ENCODE results near the gene LRIG1. TPM values are rescaled to one million over a fixed set of nuclear protein-coding genes. Genes with fewer than 3 reads are reported as not detected.

Gene LRIG1
- total RNA-seq, 2 donors from 2014 or later: 121 to 131 TPM

DNA sequence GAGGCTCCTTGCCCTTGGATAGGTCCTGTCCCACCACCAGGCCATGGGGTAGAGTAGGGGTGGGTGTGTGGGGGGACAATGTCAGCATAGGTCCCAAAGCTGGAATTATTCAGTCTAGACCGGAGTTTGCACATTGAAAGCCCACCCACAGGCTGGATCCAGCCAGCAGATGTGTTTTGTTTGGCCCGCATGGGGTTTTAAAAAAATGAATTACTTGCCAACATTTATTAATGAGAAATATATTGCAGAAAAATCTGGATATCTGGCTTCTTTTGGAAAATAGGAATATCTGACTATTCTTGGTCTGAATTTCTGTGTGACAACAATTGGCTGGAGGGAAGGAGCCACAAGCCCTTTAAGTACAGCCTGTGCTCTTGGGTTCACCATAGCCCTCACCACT lies 17.3 kb upstream of the LRIG1 start:
- TF ChIP-seq, protein P1, sequence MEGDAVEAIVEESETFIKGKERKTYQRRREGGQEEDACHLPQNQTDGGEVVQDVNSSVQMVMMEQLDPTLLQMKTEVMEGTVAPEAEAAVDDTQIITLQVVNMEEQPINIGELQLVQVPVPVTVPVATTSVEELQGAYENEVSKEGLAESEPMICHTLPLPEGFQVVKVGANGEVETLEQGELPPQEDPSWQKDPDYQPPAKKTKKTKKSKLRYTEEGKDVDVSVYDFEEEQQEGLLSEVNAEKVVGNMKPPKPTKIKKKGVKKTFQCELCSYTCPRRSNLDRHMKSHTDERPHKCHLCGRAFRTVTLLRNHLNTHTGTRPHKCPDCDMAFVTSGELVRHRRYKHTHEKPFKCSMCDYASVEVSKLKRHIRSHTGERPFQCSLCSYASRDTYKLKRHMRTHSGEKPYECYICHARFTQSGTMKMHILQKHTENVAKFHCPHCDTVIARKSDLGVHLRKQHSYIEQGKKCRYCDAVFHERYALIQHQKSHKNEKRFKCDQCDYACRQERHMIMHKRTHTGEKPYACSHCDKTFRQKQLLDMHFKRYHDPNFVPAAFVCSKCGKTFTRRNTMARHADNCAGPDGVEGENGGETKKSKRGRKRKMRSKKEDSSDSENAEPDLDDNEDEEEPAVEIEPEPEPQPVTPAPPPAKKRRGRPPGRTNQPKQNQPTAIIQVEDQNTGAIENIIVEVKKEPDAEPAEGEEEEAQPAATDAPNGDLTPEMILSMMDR (IDR thresholded peaks at IDR 0.05): no peak
- DNase-seq (ENCODE audit: low spot score) (no peak), ATAC-seq (ENCODE audit: insufficient number of reproducible peaks, low FRiP score, low read depth) (no peak)

DNA sequence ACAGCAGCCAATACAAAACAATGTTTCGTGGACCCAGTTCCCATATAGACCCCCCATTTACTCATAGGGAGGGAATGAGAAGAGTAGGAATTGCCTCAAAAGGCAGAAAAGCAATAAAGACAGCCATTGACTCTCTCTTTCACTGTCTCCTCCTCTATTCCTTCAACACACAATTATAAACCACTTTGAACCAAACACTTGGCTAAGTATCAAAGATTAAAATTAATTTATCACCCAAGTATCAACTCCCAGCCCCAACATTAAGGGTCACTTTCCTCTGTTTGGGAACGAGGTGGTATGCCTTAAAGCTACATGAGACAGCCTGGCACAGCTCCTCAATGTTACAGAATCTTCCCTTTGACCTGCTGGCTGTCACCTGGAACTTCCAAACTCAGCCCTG lies 16.4 kb upstream of the LRIG1 start:
- Histone ChIP-seq H3K27ac (no peak overlapping the region), H3K27me3 (replicated peaks; ENCODE audit: insufficient read depth) (no peaks in the 10 kb centered on the region), H3K36me3 (no peaks in the 10 kb centered on the region), H3K4me1 (ENCODE audit: control insufficient read depth in 1 of 2, low read depth in 2 of 2) (no peaks in the 10 kb centered on the region), H3K9me3 (no peaks in the 10 kb centered on the region), H3K4me3 (no peak overlapping the region)
- ATAC-seq (ENCODE audit: insufficient number of reproducible peaks, low FRiP score, low read depth) (no peak), DNase-seq (ENCODE audit: low spot score) (no peak)
- TF ChIP-seq, protein P1 (IDR thresholded peaks at IDR 0.05): no peak

More for the DNA sequence above, 17.3 kb upstream of the LRIG1 start:
- Histone ChIP-seq H3K4me3 (no peak overlapping the region), H3K27ac (no peak overlapping the region), H3K4me1 (ENCODE audit: control insufficient read depth in 1 of 2, low read depth in 2 of 2) (no peaks in the 10 kb centered on the region), H3K9me3 (no peaks in the 10 kb centered on the region), H3K27me3 (replicated peaks; ENCODE audit: insufficient read depth) (no peaks in the 10 kb centered on the region), H3K36me3 (no peaks in the 10 kb centered on the region)

DNA sequence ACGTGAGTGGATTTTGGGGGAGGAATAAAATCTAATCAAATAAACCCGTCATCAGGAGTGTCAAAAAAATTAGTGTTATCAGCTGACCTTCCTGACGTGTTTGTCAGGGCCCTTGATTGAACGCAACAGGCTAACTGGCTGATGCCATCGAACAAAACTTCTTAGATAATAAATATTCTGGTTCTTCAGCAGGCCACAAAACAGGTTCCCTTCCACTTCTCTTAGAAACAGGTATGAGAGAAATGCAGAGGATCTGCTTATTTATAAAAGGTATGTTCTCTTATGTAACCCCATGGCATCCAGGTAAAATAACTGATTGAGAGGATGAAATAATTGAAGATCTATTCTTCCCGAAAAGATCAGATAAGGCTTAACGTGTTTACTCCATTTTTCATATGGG lies 7.6 kb upstream of the LRIG1 start:
- no peak for ATAC-seq (ENCODE audit: insufficient number of reproducible peaks, low FRiP score, low read depth)
- H3K27ac ChIP-seq: no peak overlapping the region

DNA sequence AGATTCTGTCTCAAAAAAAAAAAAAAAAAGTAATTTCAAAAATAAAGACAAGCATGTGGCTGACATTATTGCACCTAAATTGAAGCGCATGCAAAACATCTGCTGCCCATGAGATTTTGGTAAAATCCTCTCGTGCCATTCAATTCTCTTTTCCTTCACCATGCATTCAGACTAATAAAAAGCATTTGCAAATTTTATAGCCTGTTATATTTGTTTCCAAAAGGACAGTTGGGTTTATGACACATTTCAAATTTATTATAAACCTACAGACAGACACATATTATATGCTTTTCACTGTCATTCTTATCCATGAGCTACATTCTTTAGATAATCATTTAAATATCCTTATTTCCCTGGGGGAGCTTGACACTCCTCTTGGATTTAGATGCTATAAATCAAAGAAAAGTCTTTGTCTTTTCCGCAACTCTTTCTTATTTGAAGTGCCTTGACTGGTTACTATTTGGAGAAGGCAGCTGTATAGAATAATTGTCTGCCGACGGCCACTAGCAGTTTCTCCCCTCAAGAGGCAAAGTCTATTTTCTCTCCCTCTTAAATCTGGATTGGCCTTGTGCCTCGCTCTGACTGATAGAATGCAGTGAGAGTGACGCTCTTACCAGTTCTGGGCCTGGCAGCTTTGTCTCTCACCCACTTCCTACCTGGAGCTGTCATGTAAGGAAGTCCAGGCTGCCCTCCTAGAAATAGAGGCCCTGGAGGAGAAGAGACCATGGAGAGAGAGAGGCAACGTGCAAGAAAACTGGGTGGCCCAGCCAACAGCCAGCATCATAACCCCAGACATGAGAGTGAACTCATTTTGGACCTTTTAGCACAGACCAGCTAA lies 6.8 kb upstream of the LRIG1 start:
- Histone ChIP-seq H3K36me3 (no peaks in the 10 kb centered on the region), H3K4me3 (no peak overlapping the region), H3K27ac (no peak overlapping the region), H3K4me1 (ENCODE audit: control insufficient read depth in 1 of 2, low read depth in 2 of 2) (no peaks in the 10 kb centered on the region), H3K9me3 (no peaks in the 10 kb centered on the region), H3K27me3 (replicated peaks; ENCODE audit: insufficient read depth) (no peaks in the 10 kb centered on the region)
- ATAC-seq (ENCODE audit: insufficient number of reproducible peaks, low FRiP score, low read depth) (no peak), DNase-seq (ENCODE audit: low spot score) (no peak)
- TF ChIP-seq, protein P1 (IDR thresholded peaks at IDR 0.05): no peak

More for the DNA sequence above, 7.6 kb upstream of the LRIG1 start:
- Histone ChIP-seq H3K27me3 (replicated peaks; ENCODE audit: insufficient read depth) (no peaks in the 10 kb centered on the region), H3K36me3 (no peaks in the 10 kb centered on the region), H3K4me3 (no peak overlapping the region), H3K4me1 (ENCODE audit: control insufficient read depth in 1 of 2, low read depth in 2 of 2) (no peaks in the 10 kb centered on the region), H3K9me3 (no peaks in the 10 kb centered on the region)
- DNase-seq (ENCODE audit: low spot score): no peak
- TF ChIP-seq, protein P1 (IDR thresholded peaks at IDR 0.05): no peak

DNA sequence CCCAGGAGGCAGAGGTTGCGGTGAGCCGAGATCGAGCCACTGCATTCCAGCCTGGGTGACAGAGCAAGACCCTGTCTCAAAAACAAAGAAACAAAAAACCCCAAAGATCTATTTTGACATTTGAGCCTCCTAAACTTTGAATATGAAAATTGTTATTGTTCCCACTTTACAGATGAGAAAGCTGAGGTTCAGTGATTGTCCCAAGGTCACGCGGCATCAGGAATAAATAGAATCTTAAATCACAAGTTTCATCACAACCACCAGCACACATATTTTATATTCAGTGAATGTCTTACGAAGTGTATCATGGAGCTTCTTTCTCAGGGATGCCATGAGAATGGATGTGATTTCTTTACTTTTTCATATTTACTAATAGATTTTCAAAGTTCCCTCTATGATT lies 5.3 kb upstream of the LRIG1 start:
- TF ChIP-seq, protein P1 (IDR thresholded peaks at IDR 0.05): no peak
- DNase-seq (ENCODE audit: low spot score) (no peak), ATAC-seq (ENCODE audit: insufficient number of reproducible peaks, low FRiP score, low read depth) (no peak)
- no peaks in the 10 kb centered on the region for H3K9me3 ChIP-seq
- H3K4me3 ChIP-seq: no peak overlapping the region
- no peaks in the 10 kb centered on the region for H3K36me3 ChIP-seq
- no peak overlapping the region for H3K27ac ChIP-seq
- no peaks in the 10 kb centered on the region for H3K27me3 ChIP-seq (replicated peaks; ENCODE audit: insufficient read depth)
- peaks cover 0 to 6% of the 10 kb centered on the region in 2 donors for H3K4me1 ChIP-seq (ENCODE audit: control insufficient read depth in 1 of 2, low read depth in 2 of 2)

All from thoracic aorta (tissue), 2 donors.